ENCODE results near the gene TLE4.
"Not testable (repeated sequence)": the region's sequence is repeated elsewhere in the genome, so short reads cannot be mapped to it uniquely, and the experiment has no call there.

TLE4 gene

GRCh38 chr9:79621916-79622575 is 50.3 kb downstream of the TLE4 start:
- no peak for TF ChIP-seq POLR2A (IDR thresholded peaks at IDR 0.05; ENCODE audit: low read depth, low read length)
- DNase-seq (ENCODE audit: insufficient read length, low spot score), result no peak
- no peak for FAIRE-seq

GRCh38 chr9:79623799-79624721 is 52.3 kb downstream of the TLE4 start:
- TF ChIP-seq POLR2A (IDR thresholded peaks at IDR 0.05; ENCODE audit: low read depth, low read length), result no peak
- peak; percentile 83 for FAIRE-seq
- DNase-seq (ENCODE audit: insufficient read length, low spot score), result no peak

DNA sequence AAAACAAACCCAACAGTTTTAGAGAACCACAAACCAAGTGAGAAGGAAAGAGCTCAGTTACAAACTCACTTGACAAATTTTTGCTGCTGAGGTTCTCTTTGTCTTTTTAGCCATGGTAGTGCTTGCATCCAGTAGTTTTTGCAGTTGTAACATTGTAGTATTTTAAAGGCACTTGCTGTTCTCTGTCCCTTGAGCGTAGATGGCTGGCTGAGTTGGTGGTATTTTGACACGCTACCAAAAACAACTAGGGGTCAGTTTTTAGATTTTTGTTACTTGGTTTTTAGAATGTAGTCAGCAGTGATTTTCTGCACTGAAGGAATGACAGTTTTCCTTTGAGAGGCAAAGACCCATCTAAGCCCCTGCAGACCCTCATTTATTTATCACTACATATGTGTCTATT is 58.0 kb downstream of the TLE4 start:
- DNase-seq (ENCODE audit: insufficient read length, low spot score), result no peak
- TF ChIP-seq POLR2A (IDR thresholded peaks at IDR 0.05; ENCODE audit: low read depth, low read length), result no peak
- no peak for FAIRE-seq

DNA sequence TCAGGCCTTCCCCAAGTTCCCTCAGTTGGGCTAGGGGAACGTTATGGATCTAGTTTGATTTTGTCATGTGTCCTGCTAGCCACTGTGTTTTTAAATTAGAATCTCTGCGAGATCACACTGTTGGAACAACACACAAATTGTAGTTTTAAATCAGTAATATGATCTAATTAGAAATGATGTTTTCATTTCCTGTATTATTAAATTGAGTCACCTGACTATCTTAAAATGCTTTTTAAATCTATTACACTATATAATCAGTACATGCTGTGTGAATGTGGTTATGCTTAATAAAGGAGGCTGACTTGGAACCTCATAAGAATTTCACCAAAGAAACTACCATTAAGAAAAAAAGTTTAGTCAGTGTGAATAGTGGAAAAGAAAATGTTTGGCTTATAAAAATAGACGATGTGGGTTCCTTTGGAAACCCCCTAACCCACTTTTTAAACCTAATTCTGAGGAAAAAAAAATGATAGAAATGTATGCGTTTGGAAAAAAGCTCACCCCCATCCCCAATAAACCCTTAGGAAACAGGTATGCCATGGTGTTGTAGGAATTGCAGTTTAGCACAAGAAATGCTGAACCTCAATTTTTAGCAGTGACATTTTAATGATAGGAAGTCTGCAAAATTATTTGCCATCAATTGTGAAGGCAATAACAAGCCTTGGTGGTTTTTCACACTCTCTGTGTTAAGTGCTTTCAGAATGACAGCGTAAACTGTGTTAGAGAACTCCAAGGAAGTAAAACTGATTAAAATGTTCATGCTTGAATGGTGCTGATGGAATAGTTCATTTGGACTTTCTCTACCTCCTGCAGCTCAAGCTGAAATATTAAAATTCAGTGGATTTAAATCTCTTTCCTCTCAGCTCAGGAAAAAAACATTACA is 59.0 kb downstream of the TLE4 start:
- FAIRE-seq, result peak; percentile 71
- DNase-seq (ENCODE audit: insufficient read length, low spot score), result no peak
- TF ChIP-seq POLR2A (IDR thresholded peaks at IDR 0.05; ENCODE audit: low read depth, low read length), result no peak

DNA sequence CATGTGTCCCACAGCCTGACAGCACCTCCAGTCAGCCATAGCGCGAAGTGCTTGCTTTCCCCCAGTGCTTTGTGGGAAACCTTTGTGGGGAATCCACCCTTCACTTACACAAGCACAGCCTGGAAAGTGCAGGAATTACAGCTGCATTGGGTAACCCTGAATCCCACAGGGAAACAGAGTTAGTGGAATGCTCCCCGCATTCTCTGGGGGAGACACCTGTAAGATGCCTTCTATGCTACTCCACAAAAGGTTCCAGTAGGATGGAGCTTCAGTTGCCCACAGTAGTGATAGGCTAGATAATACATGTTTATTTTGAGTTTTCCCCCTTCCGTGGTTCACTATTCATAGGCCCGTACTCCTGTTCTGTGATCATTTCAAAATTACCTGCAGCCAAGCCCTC is 60.3 kb downstream of the TLE4 start:
- DNase-seq (ENCODE audit: insufficient read length, low spot score) (no peak), FAIRE-seq (no peak)
- TF ChIP-seq POLR2A (IDR thresholded peaks at IDR 0.05; ENCODE audit: low read depth, low read length), result no peak

DNA sequence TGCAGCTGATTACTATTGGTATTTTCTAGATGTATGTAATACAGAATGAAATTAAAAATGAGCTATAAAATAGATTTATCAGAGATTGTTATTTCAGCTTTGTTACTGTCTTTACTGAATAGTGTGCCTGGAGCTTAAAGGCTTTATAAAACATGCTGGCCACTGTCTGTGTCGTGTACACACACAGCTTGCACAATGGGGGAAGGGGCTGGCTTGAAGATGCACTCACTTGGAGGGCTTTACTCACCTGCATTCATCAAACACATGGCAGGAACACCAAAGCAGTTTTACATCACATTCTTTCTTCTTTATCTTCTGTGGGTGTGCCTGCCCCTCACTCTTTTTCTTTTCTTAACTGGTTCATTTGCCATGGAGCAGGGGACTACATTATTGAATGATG is 60.9 kb downstream of the TLE4 start:
- TF ChIP-seq POLR2A (IDR thresholded peaks at IDR 0.05; ENCODE audit: low read depth, low read length), result no peak
- peak; percentile 72 for FAIRE-seq

DNA sequence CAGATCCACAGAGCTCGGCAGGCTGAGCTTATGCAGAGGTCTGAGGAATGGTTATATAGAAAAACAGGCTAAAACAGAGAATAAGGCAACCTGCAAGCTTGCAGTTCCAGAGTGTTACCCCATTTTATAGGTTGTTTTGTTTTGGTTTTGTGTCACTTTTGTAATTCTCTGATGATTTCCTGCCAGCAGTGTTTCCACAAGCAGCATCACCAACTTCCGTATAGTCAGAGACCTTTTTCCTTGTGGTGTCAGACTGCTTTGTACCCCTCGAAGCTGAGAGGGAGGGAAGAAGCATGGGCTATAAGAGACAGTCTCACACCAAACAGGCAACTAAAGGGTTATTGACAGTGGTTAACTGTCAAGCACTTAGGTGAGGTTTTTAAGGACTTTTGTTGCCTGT is 61.8 kb downstream of the TLE4 start:
- TF ChIP-seq POLR2A (IDR thresholded peaks at IDR 0.05; ENCODE audit: low read depth, low read length), result no peak
- FAIRE-seq, result peak; percentile 36
- no peak for DNase-seq (ENCODE audit: insufficient read length, low spot score)

More for the DNA sequence above, 60.9 kb downstream of the TLE4 start:
- DNase-seq (ENCODE audit: insufficient read length, low spot score), result no peak

DNA sequence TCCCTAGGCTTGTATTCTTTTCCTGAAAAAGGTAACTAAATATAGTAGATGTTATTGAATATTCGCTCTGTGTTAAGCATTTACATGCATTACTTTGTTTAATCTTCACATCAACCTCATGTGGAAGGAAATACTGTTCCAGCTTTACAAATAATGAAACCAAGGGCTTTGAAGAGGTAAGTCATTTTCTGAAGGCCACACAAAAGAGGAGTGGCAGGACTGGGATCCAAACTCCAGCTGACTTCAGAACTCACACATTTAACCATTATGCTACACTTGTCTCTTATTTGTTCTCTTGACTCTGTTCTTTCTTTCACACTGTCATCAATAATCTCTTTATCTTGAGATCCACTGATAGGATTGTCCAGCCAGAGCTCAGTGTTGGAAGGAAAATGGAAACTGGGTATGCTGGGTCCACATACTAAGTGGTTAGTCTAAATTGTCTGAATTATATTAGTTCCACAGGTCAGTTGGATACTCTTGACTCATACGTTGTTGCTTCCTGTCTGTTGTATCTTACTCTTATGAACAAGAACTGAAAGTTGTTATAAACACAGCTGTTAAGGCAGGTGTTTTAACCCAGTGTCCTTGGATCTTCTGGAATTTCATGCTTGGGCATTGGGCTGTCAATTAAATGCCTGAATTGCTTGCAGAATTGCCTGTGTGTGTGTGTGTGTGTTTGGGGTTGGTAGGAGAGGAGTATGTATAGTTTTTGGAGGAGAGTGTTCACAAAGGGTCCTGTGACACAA is 65.6 kb downstream of the TLE4 start:
- TF ChIP-seq POLR2A (IDR thresholded peaks at IDR 0.05; ENCODE audit: low read depth, low read length), result no peak
- DNase-seq (ENCODE audit: insufficient read length, low spot score) (no peak), FAIRE-seq (peak; percentile 89)

DNA sequence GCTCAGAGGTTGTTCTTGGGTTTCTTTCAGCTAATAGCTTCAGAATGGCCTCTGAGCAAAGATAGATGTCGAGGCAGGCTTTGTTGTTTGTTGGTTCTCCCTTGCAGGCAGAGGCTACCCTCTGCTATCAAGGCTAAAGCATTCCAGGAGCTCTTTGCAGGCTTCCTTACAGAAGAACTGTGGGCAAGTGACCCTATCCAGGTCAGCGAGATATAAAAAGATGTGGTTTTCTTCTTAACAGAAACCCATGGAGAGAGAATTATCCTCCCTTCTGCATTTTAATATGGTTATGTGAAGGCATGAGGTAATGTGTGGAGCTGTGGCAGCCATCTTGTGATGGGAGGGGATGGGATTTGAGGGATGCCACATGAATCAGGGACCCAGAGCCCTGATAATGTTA is 67.0 kb downstream of the TLE4 start:
- DNase-seq (ENCODE audit: insufficient read length, low spot score) (no peak), FAIRE-seq (no peak)
- TF ChIP-seq POLR2A (IDR thresholded peaks at IDR 0.05; ENCODE audit: low read depth, low read length), result no peak

- no peak for TF ChIP-seq POLR2A (IDR thresholded peaks at IDR 0.05; ENCODE audit: low read depth, low read length)
- no peak for FAIRE-seq
- no peak for DNase-seq (ENCODE audit: insufficient read length, low spot score)
Observed at GRCh38 chr9:79639354-79639753, 67.6 kb downstream of the TLE4 start.

GRCh38 chr9:79640067-79640466 is 68.3 kb downstream of the TLE4 start:
- DNase-seq (ENCODE audit: insufficient read length, low spot score); FAIRE-seq: not testable (repeated sequence)

- FAIRE-seq, result no peak
- DNase-seq (ENCODE audit: insufficient read length, low spot score), result no peak
- no peak for TF ChIP-seq POLR2A (IDR thresholded peaks at IDR 0.05; ENCODE audit: low read depth, low read length)
Observed at GRCh38 chr9:79641070-79641469, 69.3 kb downstream of the TLE4 start.

- FAIRE-seq (peak; percentile 93), DNase-seq (ENCODE audit: insufficient read length, low spot score) (no peak)
- TF ChIP-seq POLR2A (IDR thresholded peaks at IDR 0.05; ENCODE audit: low read depth, low read length), result no peak
Observed at GRCh38 chr9:79642671-79643070, 70.9 kb downstream of the TLE4 start.
